NB4 (cell line): ENCODE results near the gene XPNPEP1.

Source experiments
- CTCF ChIP-seq: IDR thresholded peaks from one replicate; pipeline ENCODE4 v1.5.1; 2012; ENCODE audit warnings: low read depth, low read length
- POLR2A ChIP-seq: IDR thresholded peaks from 2 replicates; pipeline ENCODE4 v1.6.1; 2011; ENCODE audit warnings: mild to moderate bottlenecking; ENCODE audit not compliant: insufficient read length; ENCODE audit errors: extremely low read depth

- TF ChIP-seq CTCF: no peak
- no peak for TF ChIP-seq POLR2A
These were observed 30.4 kb downstream of the XPNPEP1 start for GRCh38 chr10:109892931-109893330.
